NOMO-1 treated with dmso at 0.1 percent for 144 hours (cell line): ENCODE results near the gene OR6A2.

Source experiments
- DNase-seq: peaks from one replicate; lab custom pipeline; 2025; ENCODE audit not compliant: unreplicated experiment; lab: John Stamatoyannopoulos, UW

The OR6A2 gene

GRCh38 chr11:6757373-6757967, 42.0 kb downstream of the OR6A2 start:
- no peak for DNase-seq

GRCh38 chr11:6755953-6756347, 43.5 kb downstream of the OR6A2 start:
- no peak for DNase-seq

GRCh38 chr11:6755303-6755952, 44.1 kb downstream of the OR6A2 start:
- no peak for DNase-seq

GRCh38 chr11:6747097-6747668, 52.3 kb downstream of the OR6A2 start:
- no peak for DNase-seq

- no peak for DNase-seq
Measured at GRCh38 chr11:6746626-6747025, 52.9 kb downstream of the OR6A2 start.

GRCh38 chr11:6746086-6746618, 53.3 kb downstream of the OR6A2 start:
- DNase-seq, result no peak

GRCh38 chr11:6745465-6746015, 53.9 kb downstream of the OR6A2 start:
- DNase-seq, result no peak

GRCh38 chr11:6745018-6745417, 54.5 kb downstream of the OR6A2 start:
- DNase-seq, result no peak

- no peak for DNase-seq
Measured at GRCh38 chr11:6742260-6742659, 57.2 kb downstream of the OR6A2 start.
